ENCODE results near the gene MROH7.
A peak's percentile ranks its signal among the peaks of the same experiment; 100 is the strongest.

Gene MROH7

DNA sequence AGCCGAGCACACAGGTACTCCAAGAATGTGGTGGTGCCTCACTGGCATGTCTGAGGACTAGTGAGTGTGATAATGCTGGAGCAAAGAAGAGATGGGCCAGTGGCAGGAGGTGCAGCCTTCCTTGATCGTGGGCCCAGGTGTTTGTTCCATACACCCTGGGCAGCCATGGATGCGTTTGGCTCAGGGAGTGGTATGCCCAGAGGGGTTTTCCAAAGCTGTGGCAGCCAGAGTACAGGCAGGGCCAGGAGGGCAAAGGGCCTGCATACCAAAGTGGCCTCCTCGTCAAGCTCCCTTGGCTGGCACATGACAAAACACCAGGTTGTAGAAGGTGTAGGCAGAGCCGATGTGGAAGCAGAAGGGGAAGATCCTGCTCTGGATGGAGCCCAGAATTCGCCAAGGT, 103.7 kb downstream of the MROH7 start:
- DNase-seq: no peak

DNA sequence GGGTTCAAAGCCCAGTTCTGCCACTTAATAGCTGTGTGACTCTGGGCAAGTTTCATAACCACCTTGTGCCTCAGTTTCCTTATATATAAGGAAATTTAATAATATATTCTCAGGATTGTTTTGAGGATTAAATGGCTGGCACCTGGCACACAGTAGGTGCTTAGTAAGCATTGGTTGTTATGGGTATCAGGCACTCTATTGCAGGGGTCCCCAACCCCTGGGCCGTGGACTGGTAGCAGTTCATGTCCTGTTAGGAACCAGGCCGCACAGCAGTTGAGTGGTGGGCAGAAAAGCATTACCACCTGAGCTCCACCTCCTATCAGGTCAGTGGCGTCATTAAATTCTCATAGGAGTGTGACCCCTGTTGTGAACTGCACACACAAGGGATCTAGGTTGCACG, 104.3 kb downstream of the MROH7 start:
- DNase-seq: no peak

DNA sequence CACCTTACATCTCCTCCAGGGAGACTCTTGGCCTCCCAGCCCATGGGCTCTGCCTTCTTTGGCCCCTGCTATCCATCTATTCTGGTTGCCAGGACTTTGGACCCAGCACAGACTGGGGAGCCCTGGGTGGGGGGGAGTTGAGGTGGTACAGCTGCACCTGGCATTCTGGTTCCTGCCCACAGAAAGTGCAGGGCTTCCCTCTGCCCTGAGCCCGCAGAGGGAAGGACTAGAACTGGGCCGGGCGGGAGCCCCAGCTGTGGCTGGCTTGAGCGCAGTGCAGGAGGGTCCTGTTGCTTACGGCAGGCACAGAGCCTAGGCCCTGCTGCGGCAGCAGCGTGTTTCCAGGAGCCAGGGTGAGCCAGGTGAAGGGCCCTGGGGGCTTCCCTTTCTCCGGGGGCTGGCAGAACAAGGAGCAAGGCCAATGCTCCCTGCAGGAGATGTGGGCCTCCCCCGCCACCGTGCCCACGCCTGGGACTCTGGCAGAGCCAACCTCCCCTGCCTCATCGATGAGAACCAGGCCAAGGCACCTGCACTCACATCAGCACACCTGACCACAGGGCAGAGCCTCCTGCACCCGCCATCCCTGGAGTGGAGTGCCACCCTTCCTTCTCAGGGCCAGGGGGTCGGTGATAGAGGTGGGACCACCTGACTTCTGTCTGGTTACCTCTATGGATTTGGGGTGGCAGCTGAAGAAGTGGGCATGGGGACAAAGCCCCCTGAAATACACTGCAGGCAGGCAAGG, 106.7 kb downstream of the MROH7 start:
- no peak for DNase-seq

DNA sequence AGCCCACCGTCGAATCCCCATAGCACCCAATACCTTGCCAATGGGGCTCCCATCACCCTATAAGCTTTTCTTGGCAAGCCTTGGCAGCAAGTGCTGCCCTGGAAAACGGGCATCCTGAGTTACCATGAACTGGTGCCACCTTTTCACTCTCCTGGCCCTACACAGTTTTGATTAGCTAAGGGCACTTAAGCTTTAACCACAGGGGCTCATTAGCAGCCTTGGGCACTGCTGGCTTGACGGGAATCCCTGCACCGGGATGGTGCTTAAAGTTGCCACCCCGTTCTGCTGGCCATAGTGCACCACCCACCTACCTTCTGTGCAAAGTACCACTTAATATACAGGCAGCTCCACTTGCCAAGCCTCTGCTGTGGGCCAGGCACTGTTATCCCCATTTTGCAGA, 109.0 kb downstream of the MROH7 start:
- DNase-seq: peak; percentile 10

DNA sequence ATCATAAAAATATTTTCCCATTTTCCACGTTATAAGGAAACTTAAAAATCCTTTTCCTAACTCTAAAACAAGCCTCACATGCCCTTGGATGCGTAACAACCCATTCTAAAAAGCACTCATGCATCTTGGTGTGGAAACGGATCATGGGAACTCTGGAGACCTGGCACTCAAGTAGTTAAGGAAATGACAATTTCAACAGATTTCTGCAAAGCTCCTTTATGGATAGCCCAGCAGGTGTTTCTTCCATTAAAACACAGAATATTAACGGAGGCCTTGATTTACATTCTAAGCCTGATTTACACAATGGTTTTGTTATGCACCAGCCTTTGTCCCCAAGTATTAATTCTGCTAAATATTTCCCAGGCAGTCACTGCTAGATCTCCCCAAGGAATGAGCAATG, 109.8 kb downstream of the MROH7 start:
- no peak for DNase-seq

DNA sequence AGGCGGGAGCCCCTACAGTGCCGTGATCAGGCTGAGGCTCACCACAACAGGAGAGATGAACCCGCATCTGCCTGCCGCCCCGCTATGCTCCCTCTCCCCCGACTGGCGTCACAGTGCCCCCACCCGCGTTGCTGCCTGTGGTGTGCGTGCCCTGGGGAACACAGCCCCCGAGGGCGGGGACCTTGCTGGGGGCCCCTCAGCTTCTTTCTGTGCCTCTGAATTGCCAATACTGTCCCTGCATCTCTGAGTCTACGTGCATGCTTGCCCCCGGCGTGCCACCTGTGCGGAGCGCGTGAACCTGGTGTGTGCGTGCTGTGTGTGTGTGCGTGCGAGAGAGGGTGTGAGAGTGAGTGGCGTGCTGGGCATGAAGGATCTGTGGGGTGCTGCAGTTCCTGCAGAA, 112.5 kb downstream of the MROH7 start:
- DNase-seq: no peak

DNA sequence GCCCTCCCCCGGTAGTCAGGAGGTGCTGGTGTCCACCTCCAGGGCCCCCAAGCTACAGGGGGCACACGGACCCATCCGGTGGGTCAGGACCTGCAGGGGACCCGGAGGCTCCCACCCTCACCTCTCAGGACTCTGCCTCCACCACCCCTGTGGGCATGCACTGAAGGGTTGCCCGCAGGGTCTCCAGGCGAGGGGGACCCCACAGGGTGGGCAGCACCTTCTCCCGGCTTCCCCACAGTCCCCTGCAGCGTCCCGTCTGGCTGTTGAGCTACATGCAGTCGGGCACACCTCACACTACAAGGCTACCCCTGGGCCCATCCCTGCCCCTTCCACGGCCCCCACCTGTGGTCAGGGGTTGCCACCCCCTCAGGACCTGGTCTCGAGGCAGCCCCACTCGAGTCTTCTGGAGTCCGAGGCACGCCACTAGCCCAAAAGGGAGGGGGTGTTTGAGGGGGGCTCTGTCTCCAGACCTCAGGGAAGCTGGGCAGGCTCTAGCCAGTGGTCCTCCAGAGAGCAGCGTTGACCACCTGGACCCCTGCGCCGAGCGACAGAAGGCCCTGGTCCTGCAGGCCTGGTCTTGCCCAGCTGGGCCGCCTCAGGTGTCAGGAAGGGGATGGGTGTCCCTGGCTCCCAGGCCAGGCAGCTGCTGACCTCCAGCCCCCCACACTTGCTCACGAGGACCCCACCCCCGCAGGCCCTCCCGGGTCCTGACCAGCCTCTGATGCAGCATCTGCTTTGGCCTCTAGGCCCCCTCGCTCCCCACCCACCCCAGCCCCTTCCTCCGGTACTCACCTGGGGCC, 113.1 kb downstream of the MROH7 start:
- DNase-seq: no peak

DNA sequence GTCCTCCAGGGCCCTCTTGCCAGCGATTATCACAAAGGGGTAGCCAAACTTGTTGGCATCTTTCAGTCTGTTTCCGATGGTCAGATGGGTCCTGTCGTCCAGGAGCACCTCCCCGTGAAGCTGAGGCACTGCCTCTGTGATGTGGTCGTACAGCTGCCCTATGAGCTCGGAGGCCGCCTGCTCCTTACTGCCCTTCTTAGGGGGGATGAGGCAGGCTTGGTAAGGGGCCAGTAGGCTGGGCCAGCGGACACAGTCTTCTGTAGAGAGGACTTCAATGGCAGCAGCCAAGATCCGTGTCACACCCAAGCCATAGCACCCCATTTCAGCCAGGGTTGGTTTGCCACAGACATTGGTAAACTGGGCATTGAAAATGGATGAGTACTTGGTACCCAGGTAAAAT, 116.2 kb downstream of the MROH7 start:
- DNase-seq: no peak

DNA sequence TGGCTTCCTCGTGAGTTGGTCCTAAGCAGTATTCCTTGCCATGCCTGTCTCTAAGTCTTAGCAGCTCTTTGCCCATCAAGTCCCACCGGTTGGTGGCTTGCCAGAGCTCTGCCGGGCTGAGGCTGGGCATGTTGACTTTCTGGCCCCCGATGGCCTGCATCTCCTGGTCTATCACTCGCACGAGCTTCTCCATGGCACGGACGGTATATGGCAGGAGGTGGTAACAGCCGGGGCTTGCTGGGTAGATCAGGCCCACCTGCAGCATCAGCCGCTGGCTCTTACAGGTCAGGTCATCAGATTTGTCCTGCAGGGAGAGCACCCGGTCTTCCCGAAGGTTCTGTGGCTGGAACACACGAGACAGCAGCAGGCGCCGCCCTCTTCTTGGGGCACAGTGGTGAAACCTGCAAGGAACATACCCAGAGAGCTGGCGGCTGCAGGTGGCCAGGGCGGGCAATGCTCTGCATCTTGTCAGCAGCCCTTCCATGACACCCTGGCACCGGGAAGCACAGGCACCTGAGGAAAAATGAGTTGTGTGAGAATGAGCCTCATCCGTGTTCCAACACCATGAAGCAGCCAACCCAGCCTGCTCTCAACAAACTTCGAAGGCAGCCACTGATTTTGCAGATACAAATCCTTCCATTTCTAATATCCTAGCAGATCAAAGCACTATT, 117.2 kb downstream of the MROH7 start:
- DNase-seq: no peak
